ENCODE data around the gene JOSD2. TPM values are rescaled to one million over a fixed set of nuclear protein-coding genes. Genes with fewer than 3 reads are reported as not detected.

The JOSD2 gene
- total RNA-seq, 2 donors from 2014 or later = 12.1 to 13.7 TPM

- Histone ChIP-seq H3K4me1 (ENCODE audit: control insufficient read depth, insufficient read depth, low read length) (no peaks in the 10 kb centered on the region), H3K4me3 (ENCODE audit: low read length) (no peak overlapping the region), H3K9me3 (ENCODE audit: control insufficient read depth, low read length) (no peaks in the 10 kb centered on the region), H3K36me3 (ENCODE audit: control insufficient read depth, insufficient read depth, low read length) (no peaks in the 10 kb centered on the region), H3K27me3 (ENCODE audit: control insufficient read depth, insufficient read depth, low read length, poor library complexity, severe bottlenecking) (no peaks in the 10 kb centered on the region), H3K27ac (ENCODE audit: low read depth, low read length) (no peak overlapping the region), H3K9ac (ENCODE audit: extremely low read depth, low read length, poor library complexity, severe bottlenecking) (no peak overlapping the region)
- Mint-ChIP-seq H3K27me3 (ENCODE audit: insufficient read depth) (peaks cover 52% of the 10 kb centered on the region), H3K9me3 (no peaks in the 10 kb centered on the region), H3K4me3 (no peak overlapping the region), H3K36me3 (ENCODE audit: low read depth) (no peaks in the 10 kb centered on the region), H3K4me1 (peaks cover 2% of the 10 kb centered on the region), H3K27ac (no peak overlapping the region)
- DNase-seq = peak; percentile 30
- 84 to 90% methylated on average over 10 to 22 of the region's 22 CpGs for WGBS, 2 experiments (ENCODE audit: insufficient coverage in 1 of 2, insufficient read length in 1 of 2)
- TF ChIP-seq CTCF (conservative IDR thresholded peaks at IDR 0.05) = no peak
These were observed 38.3 kb upstream of the JOSD2 start for GRCh38 chr19:50549059-50549926.

GRCh38 chr19:50548191-50549058, 37.4 kb upstream of the JOSD2 start:
- TF ChIP-seq CTCF (conservative IDR thresholded peaks at IDR 0.05) = no peak
- DNase-seq = no peak
- no peaks in the 10 kb centered on the region for H3K36me3 ChIP-seq (ENCODE audit: control insufficient read depth, insufficient read depth, low read length)
- no peak overlapping the region for H3K4me3 ChIP-seq (ENCODE audit: low read length)
- Mint-ChIP-seq H3K4me1 (peaks cover 2% of the 10 kb centered on the region), H3K9me3 (no peaks in the 10 kb centered on the region), H3K27ac (no peak overlapping the region), H3K36me3 (ENCODE audit: low read depth) (no peaks in the 10 kb centered on the region), H3K4me3 (no peak overlapping the region), H3K27me3 (ENCODE audit: insufficient read depth) (peaks cover 43% of the 10 kb centered on the region)
- H3K27ac ChIP-seq (ENCODE audit: low read depth, low read length) = no peak overlapping the region
- H3K4me1 ChIP-seq (ENCODE audit: control insufficient read depth, insufficient read depth, low read length) = no peaks in the 10 kb centered on the region
- 90 to 94% methylated on average over 22 to 45 of the region's 45 CpGs for WGBS, 2 experiments (ENCODE audit: insufficient coverage in 1 of 2, insufficient read length in 1 of 2)
- H3K9ac ChIP-seq (ENCODE audit: extremely low read depth, low read length, poor library complexity, severe bottlenecking) = no peak overlapping the region
- no peaks in the 10 kb centered on the region for H3K27me3 ChIP-seq (ENCODE audit: control insufficient read depth, insufficient read depth, low read length, poor library complexity, severe bottlenecking)
- no peaks in the 10 kb centered on the region for H3K9me3 ChIP-seq (ENCODE audit: control insufficient read depth, low read length)

GRCh38 chr19:50547385-50548190, 36.6 kb upstream of the JOSD2 start:
- Histone ChIP-seq H3K9me3 (ENCODE audit: control insufficient read depth, low read length) (no peaks in the 10 kb centered on the region), H3K4me3 (ENCODE audit: low read length) (no peak overlapping the region)

More at GRCh38 chr19:50547385-50548190, 36.6 kb upstream of the JOSD2 start:
- 82 to 85% methylated on average over 10 to 18 of the region's 18 CpGs for WGBS, 2 experiments (ENCODE audit: insufficient coverage in 1 of 2, insufficient read length in 1 of 2)
- Histone ChIP-seq H3K27ac (ENCODE audit: low read depth, low read length) (no peak overlapping the region), H3K4me1 (ENCODE audit: control insufficient read depth, insufficient read depth, low read length) (no peaks in the 10 kb centered on the region), H3K9ac (ENCODE audit: extremely low read depth, low read length, poor library complexity, severe bottlenecking) (no peak overlapping the region), H3K27me3 (ENCODE audit: control insufficient read depth, insufficient read depth, low read length, poor library complexity, severe bottlenecking) (no peaks in the 10 kb centered on the region), H3K36me3 (ENCODE audit: control insufficient read depth, insufficient read depth, low read length) (no peaks in the 10 kb centered on the region)
- Mint-ChIP-seq H3K27ac (no peak overlapping the region), H3K9me3 (no peaks in the 10 kb centered on the region), H3K27me3 (ENCODE audit: insufficient read depth) (peaks cover 35% of the 10 kb centered on the region), H3K4me1 (peaks cover 2% of the 10 kb centered on the region), H3K4me3 (no peak overlapping the region), H3K36me3 (ENCODE audit: low read depth) (no peaks in the 10 kb centered on the region)
- peak; percentile 47 for DNase-seq
- peak; percentile 35 for TF ChIP-seq CTCF (conservative IDR thresholded peaks at IDR 0.05)
